ENCODE data around the gene FSTL5. TPM values are rescaled to one million over a fixed set of nuclear protein-coding genes. Genes with fewer than 3 reads are reported as not detected.

The FSTL5 gene
- polyA plus RNA-seq, 4 donors = 0.19 to 0.36 TPM; not detected in 2

GRCh38 chr4:161463436-161463835 is 700.4 kb downstream of the FSTL5 start:
- H3K27ac ChIP-seq (ENCODE audit: low read depth in 1 of 3, low read length in 2 of 3) = no peak overlapping the region
- no peaks in the 10 kb centered on the region for H3K36me3 ChIP-seq (ENCODE audit: control insufficient read depth in 3 of 3, insufficient read depth in 2 of 3, low read depth in 1 of 3, low read length in 3 of 3)
- WGBS, 3 donors = 72 to 89% (median 74%) methylated on average over 2 of the region's 2 CpGs
- no peaks in the 10 kb centered on the region for H3K9me3 ChIP-seq (ENCODE audit: control insufficient read depth in 2 of 2, insufficient read depth in 1 of 2, low read depth in 1 of 2, low read length in 1 of 2)
- H3K27me3 ChIP-seq (ENCODE audit: control insufficient read depth in 3 of 3, insufficient read depth in 3 of 3, low read length in 3 of 3) = no peaks in the 10 kb centered on the region
- FAIRE-seq = no peak
- no peak for DNase-seq
- H3K4me3 ChIP-seq (ENCODE audit: low read depth in 1 of 3, low read length in 3 of 3) = no peak overlapping the region
- no peaks in the 10 kb centered on the region for H3K4me1 ChIP-seq (ENCODE audit: control insufficient read depth in 3 of 3, insufficient read depth in 2 of 3, low read depth in 1 of 3, low read length in 2 of 3)

- no peak overlapping the region for H3K27ac ChIP-seq (ENCODE audit: low read depth in 1 of 3, low read length in 2 of 3)
- no peaks in the 10 kb centered on the region for H3K27me3 ChIP-seq (ENCODE audit: control insufficient read depth in 3 of 3, insufficient read depth in 3 of 3, low read length in 3 of 3)
- no peaks in the 10 kb centered on the region for H3K4me1 ChIP-seq (ENCODE audit: control insufficient read depth in 3 of 3, insufficient read depth in 2 of 3, low read depth in 1 of 3, low read length in 2 of 3)
- FAIRE-seq (no peak), DNase-seq (no peak)
- 81 to 85% (median 85%) methylated on average over 3 of the region's 3 CpGs for whole genome bisulfite sequencing, 3 donors
- no peak overlapping the region for H3K4me3 ChIP-seq (ENCODE audit: low read depth in 1 of 3, low read length in 3 of 3)
- no peaks in the 10 kb centered on the region for H3K36me3 ChIP-seq (ENCODE audit: control insufficient read depth in 3 of 3, insufficient read depth in 2 of 3, low read depth in 1 of 3, low read length in 3 of 3)
- H3K9me3 ChIP-seq (ENCODE audit: control insufficient read depth in 2 of 2, insufficient read depth in 1 of 2, low read depth in 1 of 2, low read length in 1 of 2) = no peaks in the 10 kb centered on the region
Observed at GRCh38 chr4:161457906-161458305, 705.9 kb downstream of the FSTL5 start.

GRCh38 chr4:161457311-161457710 is 706.5 kb downstream of the FSTL5 start:
- WGBS, 3 donors = 20 to 51% (median 28%) methylated on average over 1 of the region's 1 CpG
- no peak overlapping the region for H3K27ac ChIP-seq (ENCODE audit: low read depth in 1 of 3, low read length in 2 of 3)
- FAIRE-seq = no peak

GRCh38 chr4:161454860-161455259 is 708.9 kb downstream of the FSTL5 start:
- FAIRE-seq (no peak), DNase-seq (no peak)
- Histone ChIP-seq H3K27ac (ENCODE audit: low read depth in 1 of 3, low read length in 2 of 3) (no peak overlapping the region), H3K36me3 (ENCODE audit: control insufficient read depth in 3 of 3, insufficient read depth in 2 of 3, low read depth in 1 of 3, low read length in 3 of 3) (no peaks in the 10 kb centered on the region), H3K9me3 (ENCODE audit: control insufficient read depth in 2 of 2, insufficient read depth in 1 of 2, low read depth in 1 of 2, low read length in 1 of 2) (no peaks in the 10 kb centered on the region), H3K27me3 (ENCODE audit: control insufficient read depth in 3 of 3, insufficient read depth in 3 of 3, low read length in 3 of 3) (no peaks in the 10 kb centered on the region), H3K4me3 (ENCODE audit: low read depth in 1 of 3, low read length in 3 of 3) (no peak overlapping the region), H3K4me1 (ENCODE audit: control insufficient read depth in 3 of 3, insufficient read depth in 2 of 3, low read depth in 1 of 3, low read length in 2 of 3) (no peaks in the 10 kb centered on the region)
- WGBS, 3 donors = 52 to 80% (median 64%) methylated on average over 2 of the region's 2 CpGs

More at GRCh38 chr4:161457311-161457710, 706.5 kb downstream of the FSTL5 start:
- Histone ChIP-seq H3K27me3 (ENCODE audit: control insufficient read depth in 3 of 3, insufficient read depth in 3 of 3, low read length in 3 of 3) (no peaks in the 10 kb centered on the region), H3K4me1 (ENCODE audit: control insufficient read depth in 3 of 3, insufficient read depth in 2 of 3, low read depth in 1 of 3, low read length in 2 of 3) (no peaks in the 10 kb centered on the region), H3K4me3 (ENCODE audit: low read depth in 1 of 3, low read length in 3 of 3) (no peak overlapping the region), H3K36me3 (ENCODE audit: control insufficient read depth in 3 of 3, insufficient read depth in 2 of 3, low read depth in 1 of 3, low read length in 3 of 3) (no peaks in the 10 kb centered on the region), H3K9me3 (ENCODE audit: control insufficient read depth in 2 of 2, insufficient read depth in 1 of 2, low read depth in 1 of 2, low read length in 1 of 2) (no peaks in the 10 kb centered on the region)
- DNase-seq = no peak

- FAIRE-seq (no peak), DNase-seq (no peak)
- Histone ChIP-seq H3K4me3 (ENCODE audit: low read depth in 1 of 3, low read length in 3 of 3) (no peak overlapping the region), H3K36me3 (ENCODE audit: control insufficient read depth in 3 of 3, insufficient read depth in 2 of 3, low read depth in 1 of 3, low read length in 3 of 3) (no peaks in the 10 kb centered on the region), H3K4me1 (ENCODE audit: control insufficient read depth in 3 of 3, insufficient read depth in 2 of 3, low read depth in 1 of 3, low read length in 2 of 3) (no peaks in the 10 kb centered on the region), H3K27ac (ENCODE audit: low read depth in 1 of 3, low read length in 2 of 3) (no peak overlapping the region), H3K27me3 (ENCODE audit: control insufficient read depth in 3 of 3, insufficient read depth in 3 of 3, low read length in 3 of 3) (no peaks in the 10 kb centered on the region), H3K9me3 (ENCODE audit: control insufficient read depth in 2 of 2, insufficient read depth in 1 of 2, low read depth in 1 of 2, low read length in 1 of 2) (no peaks in the 10 kb centered on the region)
- 72 to 89% (median 85%) methylated on average over 5 of the region's 5 CpGs for WGBS, 3 donors
Observed at GRCh38 chr4:161448550-161449180, 715.1 kb downstream of the FSTL5 start.

- FAIRE-seq = no peak
- Histone ChIP-seq H3K4me1 (ENCODE audit: control insufficient read depth in 3 of 3, insufficient read depth in 2 of 3, low read depth in 1 of 3, low read length in 2 of 3) (no peaks in the 10 kb centered on the region), H3K9me3 (ENCODE audit: control insufficient read depth in 2 of 2, insufficient read depth in 1 of 2, low read depth in 1 of 2, low read length in 1 of 2) (no peaks in the 10 kb centered on the region), H3K27ac (ENCODE audit: low read depth in 1 of 3, low read length in 2 of 3) (no peak overlapping the region), H3K27me3 (ENCODE audit: control insufficient read depth in 3 of 3, insufficient read depth in 3 of 3, low read length in 3 of 3) (no peaks in the 10 kb centered on the region), H3K36me3 (ENCODE audit: control insufficient read depth in 3 of 3, insufficient read depth in 2 of 3, low read depth in 1 of 3, low read length in 3 of 3) (no peaks in the 10 kb centered on the region), H3K4me3 (ENCODE audit: low read depth in 1 of 3, low read length in 3 of 3) (no peak overlapping the region)
- 41 to 61% (median 49%) methylated on average over 1 of the region's 1 CpG for WGBS, 3 donors
- no peak for DNase-seq
Observed at GRCh38 chr4:161444626-161445025, 719.2 kb downstream of the FSTL5 start.

- H3K4me1 ChIP-seq (ENCODE audit: control insufficient read depth in 3 of 3, insufficient read depth in 2 of 3, low read depth in 1 of 3, low read length in 2 of 3) = no peaks in the 10 kb centered on the region
- FAIRE-seq = no peak
Observed at GRCh38 chr4:161442921-161443320, 720.9 kb downstream of the FSTL5 start.

GRCh38 chr4:161438096-161438495 is 725.7 kb downstream of the FSTL5 start:
- Histone ChIP-seq H3K4me1 (ENCODE audit: control insufficient read depth in 3 of 3, insufficient read depth in 2 of 3, low read depth in 1 of 3, low read length in 2 of 3) (no peaks in the 10 kb centered on the region), H3K27ac (ENCODE audit: low read depth in 1 of 3, low read length in 2 of 3) (no peak overlapping the region), H3K9me3 (ENCODE audit: control insufficient read depth in 2 of 2, insufficient read depth in 1 of 2, low read depth in 1 of 2, low read length in 1 of 2) (no peaks in the 10 kb centered on the region), H3K27me3 (ENCODE audit: control insufficient read depth in 3 of 3, insufficient read depth in 3 of 3, low read length in 3 of 3) (no peaks in the 10 kb centered on the region), H3K4me3 (ENCODE audit: low read depth in 1 of 3, low read length in 3 of 3) (no peak overlapping the region), H3K36me3 (ENCODE audit: control insufficient read depth in 3 of 3, insufficient read depth in 2 of 3, low read depth in 1 of 3, low read length in 3 of 3) (no peaks in the 10 kb centered on the region)
- DNase-seq = no peak
- no peak for FAIRE-seq
- WGBS, 3 donors = 94 to 98% (median 95%) methylated on average over 2 of the region's 2 CpGs

More at GRCh38 chr4:161442921-161443320, 720.9 kb downstream of the FSTL5 start:
- Histone ChIP-seq H3K27ac (ENCODE audit: low read depth in 1 of 3, low read length in 2 of 3) (no peak overlapping the region), H3K9me3 (ENCODE audit: control insufficient read depth in 2 of 2, insufficient read depth in 1 of 2, low read depth in 1 of 2, low read length in 1 of 2) (no peaks in the 10 kb centered on the region), H3K27me3 (ENCODE audit: control insufficient read depth in 3 of 3, insufficient read depth in 3 of 3, low read length in 3 of 3) (no peaks in the 10 kb centered on the region), H3K4me3 (ENCODE audit: low read depth in 1 of 3, low read length in 3 of 3) (no peak overlapping the region), H3K36me3 (ENCODE audit: control insufficient read depth in 3 of 3, insufficient read depth in 2 of 3, low read depth in 1 of 3, low read length in 3 of 3) (no peaks in the 10 kb centered on the region)
- 68 to 86% (median 82%) methylated on average over 1 of the region's 1 CpG for WGBS, 3 donors
- no peak for DNase-seq
